ENCODE results near the gene DIPK1A.

- TF ChIP-seq EZH2 (optimal IDR thresholded peaks at IDR 0.05; ENCODE audit: low read depth, low read length): no peak
- no peak for TF ChIP-seq CTCF (IDR thresholded peaks at IDR 0.05; ENCODE audit: low read length)
- no peak for TF ChIP-seq EZH2phosphoT487 (IDR thresholded peaks at IDR 0.05; ENCODE audit: low read length)
Observed at GRCh38 chr1:92833840-92834239, 127.4 kb downstream of the DIPK1A start.
